NCI-H2227 (cell line): Measurements from ENCODE around the gene NPW.
A peak's percentile ranks its signal among the peaks of the same experiment; 100 is the strongest.
"Not testable (repeated sequence)": the region's sequence is repeated elsewhere in the genome, so short reads cannot be mapped to it uniquely, and the experiment has no call there.

ENCODE experiments used
- DNase-seq: peaks from one replicate; lab custom pipeline; 2025; ENCODE audit not compliant: unreplicated experiment; lab: John Stamatoyannopoulos, UW

Gene NPW

DNA sequence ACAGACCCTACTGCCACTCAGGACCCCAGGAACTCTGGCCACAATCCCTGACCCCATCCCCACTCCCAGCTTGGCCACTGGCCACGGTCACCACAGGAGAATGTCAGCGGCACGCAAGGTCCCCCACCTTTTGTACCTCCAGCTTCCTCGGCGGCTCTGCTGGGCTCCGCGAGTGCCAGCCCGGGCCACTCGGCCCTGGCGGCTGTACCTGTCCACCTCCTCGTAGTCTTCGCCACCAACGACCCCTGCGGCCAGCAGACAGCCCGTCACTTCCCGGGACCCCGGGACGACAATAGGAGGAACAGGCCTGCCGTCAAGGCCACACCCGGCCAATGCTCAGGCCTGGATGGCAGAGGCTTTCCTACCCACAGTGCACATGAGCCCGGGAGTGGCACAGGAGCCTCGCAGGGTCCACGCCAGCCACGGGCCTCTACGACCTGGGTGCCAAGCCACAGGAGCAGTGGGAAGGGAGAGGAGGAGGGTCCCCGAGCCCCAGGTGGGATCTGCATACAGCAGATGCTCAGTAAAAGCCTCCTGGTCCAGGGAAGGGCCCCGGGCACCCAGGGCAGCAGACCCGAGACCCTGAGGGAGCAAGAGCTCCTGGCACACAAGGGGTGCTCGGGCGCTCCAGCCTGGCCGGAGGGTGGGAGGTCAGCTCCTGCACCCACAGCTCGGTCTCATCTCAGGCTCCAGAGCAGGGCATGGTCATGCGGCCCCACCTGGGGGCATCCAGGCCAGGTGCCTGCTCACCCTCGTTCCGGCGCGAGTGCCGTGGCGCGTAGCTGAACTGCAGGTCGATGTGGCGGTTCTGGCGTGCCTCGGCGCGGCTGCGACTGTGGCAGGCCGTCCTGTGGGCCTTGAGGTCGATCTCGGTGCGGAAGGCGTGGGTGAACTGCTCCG is 17.9 kb upstream of the NPW start:
- no peak for DNase-seq

GRCh38 chr16:2002406-2003230 is 17.0 kb upstream of the NPW start:
- no peak for DNase-seq

GRCh38 chr16:2003231-2003826 is 16.3 kb upstream of the NPW start:
- no peak for DNase-seq

- peak; percentile 95 for DNase-seq
These were observed 15.6 kb upstream of the NPW start for GRCh38 chr16:2003827-2004641.

- peak; percentile 44 for DNase-seq
These were observed 14.6 kb upstream of the NPW start for GRCh38 chr16:2004795-2005517.

- no peak for DNase-seq
These were observed 13.9 kb upstream of the NPW start for GRCh38 chr16:2005646-2006045.

- DNase-seq: no peak
These were observed 13.3 kb upstream of the NPW start for GRCh38 chr16:2006317-2006716.

DNA sequence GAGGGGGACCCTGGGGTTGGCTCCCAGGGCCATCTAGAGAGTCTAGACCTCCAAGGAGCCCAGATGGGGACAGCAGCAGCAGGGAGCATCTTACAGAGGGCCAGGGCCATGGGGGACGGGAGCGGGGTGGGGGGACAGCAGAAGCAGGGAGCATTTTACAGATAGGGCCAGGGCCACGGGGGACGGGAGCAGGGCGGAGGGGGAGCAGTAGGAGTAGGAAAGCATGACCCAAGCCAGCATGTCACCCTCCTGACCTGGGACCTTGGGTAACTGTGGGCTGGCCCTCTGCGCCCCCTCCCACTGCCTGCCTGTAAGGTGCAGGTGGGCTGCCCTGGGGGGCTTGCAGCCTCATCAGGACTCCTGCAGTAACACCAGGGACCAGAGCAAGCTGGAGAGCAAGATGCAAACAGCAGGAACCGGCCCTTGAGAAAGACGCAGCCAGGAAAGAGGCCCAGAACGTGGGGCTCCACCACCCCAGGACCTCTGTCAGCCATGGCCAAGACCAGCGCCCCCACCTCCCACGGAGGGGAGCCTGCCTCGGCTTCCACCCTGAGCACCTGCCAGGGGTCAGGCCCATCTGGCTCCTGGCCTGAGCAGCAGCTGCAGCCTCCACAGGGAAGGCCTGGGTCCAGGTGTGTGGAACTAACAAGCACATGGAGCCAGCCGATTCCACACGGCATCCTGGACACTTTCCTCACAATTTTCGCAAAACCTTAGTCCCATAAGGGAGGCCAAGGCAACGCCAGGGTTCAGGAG is 12.3 kb upstream of the NPW start:
- no peak for DNase-seq

GRCh38 chr16:2008009-2008526 is 11.5 kb upstream of the NPW start:
- no peak for DNase-seq

- peak; percentile 52 for DNase-seq
These were observed 10.9 kb upstream of the NPW start for GRCh38 chr16:2008631-2009163.

- no peak for DNase-seq
These were observed 10.3 kb upstream of the NPW start for GRCh38 chr16:2009164-2009711.

DNA sequence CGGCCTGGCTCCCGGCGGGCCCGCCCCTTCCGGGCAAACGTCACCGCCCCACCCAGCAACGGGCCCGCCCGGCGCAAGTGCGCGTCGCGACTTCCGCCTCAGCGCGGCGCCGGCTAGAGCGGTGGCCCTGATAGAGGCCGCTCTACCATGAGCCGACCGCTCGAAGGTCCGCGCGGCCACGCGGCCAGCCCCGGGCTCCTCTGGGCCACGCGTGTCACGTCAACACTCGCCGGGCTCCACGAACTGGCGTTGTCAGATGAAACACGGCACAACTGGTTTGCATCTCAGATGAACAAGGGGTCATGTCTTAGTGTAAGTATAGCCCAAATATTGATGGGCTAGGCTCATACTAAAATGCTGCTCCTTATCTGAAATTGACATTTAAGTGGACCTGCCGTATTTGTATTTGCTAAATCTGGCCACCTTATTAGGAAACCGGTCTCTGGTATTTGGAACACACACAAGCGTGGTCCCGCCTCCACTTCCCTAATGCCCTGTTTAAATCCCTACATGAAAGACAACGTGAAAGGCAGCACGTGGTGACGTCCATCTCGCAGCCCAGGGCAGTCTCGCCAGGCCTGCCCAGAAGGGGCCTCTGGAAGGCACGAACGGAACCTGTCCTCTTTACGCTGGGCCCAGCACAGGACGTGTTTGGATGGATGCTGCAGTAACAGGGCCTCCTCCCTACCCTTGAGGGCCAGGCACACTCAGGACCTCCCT is 9.6 kb upstream of the NPW start, which contains the start of gene ZNF598:
Gene ZNF598 (minus strand): TSS at position 31 of the 720 bp plus-strand sequence.
- peak; percentile 97 for DNase-seq

DNA sequence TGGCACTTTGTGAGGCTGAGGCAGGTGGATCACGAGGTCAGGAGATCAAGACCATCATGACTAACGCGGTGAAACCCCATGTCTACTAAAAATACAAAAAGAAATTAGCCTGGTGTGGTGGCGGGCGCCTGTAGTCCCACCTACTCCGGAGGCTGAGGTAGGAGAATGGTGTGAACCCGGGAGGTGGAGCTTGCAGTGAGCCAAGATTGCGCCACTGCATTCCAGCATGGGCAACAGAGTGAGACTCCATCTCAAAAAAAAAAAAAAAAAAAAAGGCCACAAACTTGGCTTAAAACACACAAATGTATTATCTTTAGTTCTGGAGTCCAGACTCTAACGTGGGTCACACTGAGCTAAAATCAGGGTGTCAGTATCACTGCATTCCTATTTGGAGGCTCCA is 7.9 kb upstream of the NPW start:
- DNase-seq: not testable (repeated sequence)

DNA sequence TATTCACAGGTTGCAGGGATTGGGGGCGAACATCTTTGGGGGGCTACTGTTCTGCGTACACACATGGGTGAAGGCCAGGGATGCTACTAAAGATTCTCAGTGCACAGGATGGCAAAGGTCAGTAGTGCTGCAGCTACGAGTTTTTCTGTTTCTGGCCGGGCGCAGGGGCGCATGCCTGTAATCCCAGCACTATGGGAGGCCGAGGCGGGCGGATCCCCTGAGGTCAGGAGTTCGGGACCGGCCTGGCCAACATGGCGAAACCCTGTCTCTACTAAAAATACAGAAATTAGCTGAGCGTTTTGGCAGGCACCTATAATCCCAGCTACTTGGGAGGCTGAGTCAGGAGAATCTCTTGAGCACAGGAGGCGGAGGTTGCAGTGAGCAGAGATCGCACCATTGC is 6.1 kb upstream of the NPW start:
- DNase-seq: no peak

DNA sequence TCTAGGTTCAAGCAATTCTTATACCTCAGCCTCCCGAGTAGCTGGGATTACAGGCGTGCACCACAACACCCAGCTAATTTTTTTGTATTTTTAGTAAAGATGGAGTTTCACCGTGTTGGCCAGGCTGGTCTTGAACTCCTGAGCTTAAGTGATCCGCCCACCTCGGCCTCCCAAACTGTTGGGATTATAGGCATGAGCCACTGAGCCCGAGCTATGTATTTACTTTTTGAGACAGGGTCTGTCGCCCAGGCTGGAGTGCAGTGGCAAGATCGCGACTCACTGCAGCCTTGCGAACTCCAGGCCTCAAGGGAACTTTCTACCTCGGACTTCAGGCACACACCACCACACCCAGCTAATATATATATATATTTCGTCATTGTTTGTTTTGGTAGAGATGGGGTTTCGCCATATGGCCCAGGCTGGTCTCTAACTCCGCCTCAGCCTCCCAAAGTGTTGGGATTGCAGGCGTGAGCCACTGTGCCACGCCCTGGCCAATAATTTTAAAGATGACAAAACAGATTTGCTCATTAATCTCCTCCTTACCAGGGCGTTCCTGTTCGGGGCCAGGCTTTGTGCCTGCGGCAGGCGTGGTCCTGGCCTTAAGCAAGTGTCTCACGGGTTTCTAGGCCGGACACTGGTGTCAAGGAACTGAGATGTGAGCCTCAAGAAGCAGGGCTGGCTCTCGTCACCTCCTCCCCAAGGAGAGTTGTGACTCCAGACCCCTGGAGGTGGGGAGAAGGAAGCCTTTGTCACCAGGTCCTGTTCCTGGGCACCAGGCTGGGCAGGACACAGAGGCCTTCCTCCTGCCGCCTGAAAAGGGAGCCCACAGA is 4.3 kb upstream of the NPW start:
- no peak for DNase-seq

GRCh38 chr16:2015947-2016208 is 3.7 kb upstream of the NPW start:
- DNase-seq: no peak

- DNase-seq: peak; percentile 20
These were observed 3.1 kb upstream of the NPW start for GRCh38 chr16:2016407-2016922.
